Esophagus muscularis mucosa (tissue), 4 donors: ENCODE data around the gene ZNF217. TPM values are rescaled to one million over a fixed set of nuclear protein-coding genes. Genes with fewer than 3 reads are reported as not detected.

Experiments used
- DNase-seq: peaks from one replicate; pipeline ENCODE4 v3.0.0-alpha.2; 2017; ENCODE audit errors: extremely low spot score
- H3K27ac ChIP-seq, 4 donors: fragments of 200-600 bp; sonication (generic); replicated peaks in 1 of 4; 1 replicate in 3 of 4; 2 replicates in 1 of 4; pipeline ENCODE4 v1.5.1; 2016 to 2019; ENCODE audit warnings: mild to moderate bottlenecking in 1 of 4
- H3K27me3 ChIP-seq, 4 donors: fragments of 200-600 bp; sonication (generic); one replicate each; pipeline versions ENCODE4 v1.5.1 to v1.6.0; 2016 to 2019
- H3K36me3 ChIP-seq, 4 donors: fragments of 200-600 bp; sonication (generic); one replicate each; pipeline ENCODE4 v1.5.1; 2016 to 2019
- H3K4me1 ChIP-seq, 4 donors: fragments of 200-600 bp; sonication (generic); one replicate each; pipeline ENCODE4 v1.5.1; 2016 to 2019
- H3K4me3 ChIP-seq, 4 donors: fragments of 200-600 bp; sonication (generic); 1 replicate in 2 of 4; 2 replicates in 2 of 4; pipeline ENCODE4 v1.5.1; 2016 to 2019; ENCODE audit warnings: mild to moderate bottlenecking in 4 of 4, moderate library complexity in 1 of 4
- H3K9me3 ChIP-seq, 4 donors: fragments of 200-600 bp; sonication (generic); 1 replicate in 3 of 4; 2 replicates in 1 of 4; pipeline ENCODE4 v1.5.1; 2016 to 2019
- EP300 ChIP-seq: sonication (generic); formaldehyde crosslinking; IDR thresholded peaks from one replicate; pipeline ENCODE4 v1.6.1; 2017; ENCODE audit warnings: antibody characterized with exemption
- POLR2A ChIP-seq: fragments of 450-650 bp; IDR thresholded peaks from one replicate; pipeline ENCODE4 v1.6.1; 2017; ENCODE audit warnings: antibody characterized with exemption, moderate library complexity, mild to moderate bottlenecking, low read depth
- POLR2AphosphoS5 ChIP-seq, 2 donors: sonication (generic); formaldehyde crosslinking; IDR thresholded peaks; one replicate each; pipeline ENCODE4 v1.6.1; 2017; ENCODE audit warnings: antibody characterized with exemption in 2 of 2
- WGBS: methylation state at CpG from one replicate; pipeline ENCODE4 v1.1.5; 2018; 5-methylcytosine and 5-hydroxymethylcytosine counted together
- intact Hi-C: fragments of 100-400 bp; cut with DNase I; formaldehyde crosslinking; loops from one replicate; pipeline ENCODE4 v1.15.1; 2023
- total RNA-seq, 4 donors: library from RNA; depleted of rRNA; stranded (reverse); fragments of >200 nt; gene quantifications; one replicate each; pipeline versions ENCODE4 v1.1.0 to v1.2.1, GENCODE V29; 2016
- TF ChIP-seq, protein P1 (sequence below), 3 experiments: fragments of 200-600 bp in 2 of 3; fragments of 450-650 bp in 1 of 3; sonication (generic) in 2 of 3; IDR thresholded peaks; one replicate each; pipeline ENCODE4 v1.5.1; 2017 to 2019; ENCODE audit warnings: antibody characterized with exemption in 3 of 3, mild to moderate bottlenecking in 2 of 3, moderate library complexity in 1 of 3

Gene ZNF217
- total RNA-seq, 4 donors from 2014 or later = 15.4 to 27.3 (median 18.6) TPM

DNA sequence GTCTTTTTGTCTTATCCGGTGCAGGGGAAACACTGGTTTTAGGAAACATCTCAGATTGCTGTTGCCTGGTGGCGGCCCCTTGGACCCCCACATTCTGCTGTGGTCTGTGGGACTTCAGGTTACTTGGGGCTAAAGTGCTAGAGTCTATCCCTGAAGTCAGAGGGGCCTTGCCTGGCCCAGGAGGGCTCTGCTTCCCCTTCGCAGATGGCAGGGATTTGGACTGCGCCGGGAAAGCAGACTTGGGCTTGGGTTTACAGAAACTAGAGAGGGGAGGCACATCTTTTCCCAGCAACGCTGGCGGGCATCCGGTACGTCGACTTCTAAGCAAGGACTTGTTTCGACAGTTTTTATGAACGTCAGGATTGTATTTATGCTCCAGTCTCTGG is 17.5 kb downstream of the ZNF217 start:
- Histone ChIP-seq H3K9me3 (no peaks in the 10 kb centered on the region), H3K36me3 (peaks cover 31 to 71% (median 61%) of the 10 kb centered on the region in 4 donors), H3K27ac (no peak overlapping the region), H3K4me1 (peaks cover 29 to 35% (median 32%) of the 10 kb centered on the region in 4 donors), H3K27me3 (no peaks in the 10 kb centered on the region), H3K4me3 (no peak overlapping the region)
- no peak for DNase-seq
- WGBS = 92% methylated on average over 10 of the region's 12 CpGs
- intact Hi-C loops = loop anchor here (2.0 to 5.0 kb wide), 3 partner anchors 196 to 366 kb away; no protein-coding TSS in a partner anchor
- no peak for TF ChIP-seq POLR2AphosphoS5 (IDR thresholded peaks at IDR 0.05)
- no peak for TF ChIP-seq EP300
- TF ChIP-seq, protein P1, sequence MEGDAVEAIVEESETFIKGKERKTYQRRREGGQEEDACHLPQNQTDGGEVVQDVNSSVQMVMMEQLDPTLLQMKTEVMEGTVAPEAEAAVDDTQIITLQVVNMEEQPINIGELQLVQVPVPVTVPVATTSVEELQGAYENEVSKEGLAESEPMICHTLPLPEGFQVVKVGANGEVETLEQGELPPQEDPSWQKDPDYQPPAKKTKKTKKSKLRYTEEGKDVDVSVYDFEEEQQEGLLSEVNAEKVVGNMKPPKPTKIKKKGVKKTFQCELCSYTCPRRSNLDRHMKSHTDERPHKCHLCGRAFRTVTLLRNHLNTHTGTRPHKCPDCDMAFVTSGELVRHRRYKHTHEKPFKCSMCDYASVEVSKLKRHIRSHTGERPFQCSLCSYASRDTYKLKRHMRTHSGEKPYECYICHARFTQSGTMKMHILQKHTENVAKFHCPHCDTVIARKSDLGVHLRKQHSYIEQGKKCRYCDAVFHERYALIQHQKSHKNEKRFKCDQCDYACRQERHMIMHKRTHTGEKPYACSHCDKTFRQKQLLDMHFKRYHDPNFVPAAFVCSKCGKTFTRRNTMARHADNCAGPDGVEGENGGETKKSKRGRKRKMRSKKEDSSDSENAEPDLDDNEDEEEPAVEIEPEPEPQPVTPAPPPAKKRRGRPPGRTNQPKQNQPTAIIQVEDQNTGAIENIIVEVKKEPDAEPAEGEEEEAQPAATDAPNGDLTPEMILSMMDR (IDR thresholded peaks at IDR 0.05) = no peak
- no peak for TF ChIP-seq POLR2A

DNA sequence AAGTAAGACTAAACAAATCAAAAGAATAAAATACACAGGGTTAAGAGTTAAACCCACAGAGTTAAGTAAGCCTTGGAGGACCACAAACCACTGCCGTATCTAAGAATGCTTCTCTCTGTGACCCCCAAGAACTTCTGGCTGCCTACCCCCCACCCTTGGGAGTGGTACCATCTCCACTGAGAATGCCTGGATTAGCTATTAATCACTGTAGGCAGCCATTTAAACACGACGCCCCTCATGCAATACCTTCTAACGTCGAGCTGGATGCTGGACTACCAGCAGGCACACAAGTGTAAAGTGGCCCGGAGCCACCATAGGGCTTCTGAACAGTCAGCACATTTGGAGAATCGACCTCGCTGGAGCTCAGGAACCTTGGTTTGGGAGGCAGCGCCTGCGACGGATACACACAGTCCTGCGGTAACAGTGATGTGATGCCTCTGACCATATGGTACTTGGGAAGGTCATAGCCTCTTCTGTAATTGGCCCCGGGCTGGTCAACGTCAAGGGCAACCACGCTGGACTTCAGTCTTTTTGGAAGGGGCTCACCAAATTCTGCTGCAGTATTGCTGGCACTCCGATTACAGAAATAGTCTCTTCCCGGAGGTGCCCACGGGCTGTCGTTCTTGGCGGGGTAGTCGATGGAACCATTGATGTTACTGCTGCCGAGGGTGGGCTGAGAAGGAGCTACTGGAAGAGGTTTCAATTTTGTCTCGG is 18.0 kb downstream of the ZNF217 start:
- Histone ChIP-seq H3K4me3 (no peak overlapping the region), H3K4me1 (peaks cover 23 to 32% (median 27%) of the 10 kb centered on the region in 4 donors), H3K36me3 (peaks cover 34 to 72% (median 63%) of the 10 kb centered on the region in 4 donors), H3K9me3 (no peaks in the 10 kb centered on the region), H3K27ac (no peak overlapping the region), H3K27me3 (no peaks in the 10 kb centered on the region)
- WGBS = 82% methylated on average over 15 of the region's 23 CpGs
- DNase-seq = no peak
- intact Hi-C loops = loop anchor here (2.0 to 5.0 kb wide), 3 partner anchors 197 to 367 kb away; no protein-coding TSS in a partner anchor
- TF ChIP-seq POLR2A = no peak

DNA sequence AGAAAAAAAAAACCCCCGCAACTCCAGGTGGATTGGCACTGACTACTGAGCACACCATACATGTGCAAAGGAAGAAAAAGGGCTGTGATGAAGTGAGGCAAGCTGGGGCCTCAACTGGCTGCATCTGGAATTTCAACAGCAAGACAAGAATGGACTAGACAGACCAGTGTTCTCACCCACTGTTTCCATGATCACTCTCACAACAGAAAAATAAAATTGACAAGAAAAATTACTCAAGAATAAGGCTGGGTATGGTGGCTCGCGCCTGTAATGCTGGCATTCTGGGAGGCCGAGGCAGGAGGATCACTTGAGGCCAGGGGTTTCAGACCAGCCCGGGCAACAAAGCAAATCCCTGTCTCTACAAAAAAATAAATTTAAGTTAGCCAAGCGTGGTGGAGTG is 18.8 kb downstream of the ZNF217 start:
- peaks cover 15 to 27% (median 19%) of the 10 kb centered on the region in 4 donors for H3K4me1 ChIP-seq
- no peaks in the 10 kb centered on the region for H3K27me3 ChIP-seq
- no peak overlapping the region for H3K27ac ChIP-seq
- 88% methylated on average over 6 of the region's 6 CpGs for WGBS
- H3K9me3 ChIP-seq = no peaks in the 10 kb centered on the region
- DNase-seq = no peak
- peaks cover 43 to 80% (median 71%) of the 10 kb centered on the region in 4 donors for H3K36me3 ChIP-seq
- TF ChIP-seq, protein P1 (IDR thresholded peaks at IDR 0.05) = no peak
- TF ChIP-seq POLR2A (no peak), EP300 (no peak), POLR2AphosphoS5 (IDR thresholded peaks at IDR 0.05) (no peak)
- H3K4me3 ChIP-seq = no peak overlapping the region
- intact Hi-C loops = loop anchor here (5.0 kb wide), 2 partner anchors 197 to 367 kb away; no protein-coding TSS in a partner anchor

DNA sequence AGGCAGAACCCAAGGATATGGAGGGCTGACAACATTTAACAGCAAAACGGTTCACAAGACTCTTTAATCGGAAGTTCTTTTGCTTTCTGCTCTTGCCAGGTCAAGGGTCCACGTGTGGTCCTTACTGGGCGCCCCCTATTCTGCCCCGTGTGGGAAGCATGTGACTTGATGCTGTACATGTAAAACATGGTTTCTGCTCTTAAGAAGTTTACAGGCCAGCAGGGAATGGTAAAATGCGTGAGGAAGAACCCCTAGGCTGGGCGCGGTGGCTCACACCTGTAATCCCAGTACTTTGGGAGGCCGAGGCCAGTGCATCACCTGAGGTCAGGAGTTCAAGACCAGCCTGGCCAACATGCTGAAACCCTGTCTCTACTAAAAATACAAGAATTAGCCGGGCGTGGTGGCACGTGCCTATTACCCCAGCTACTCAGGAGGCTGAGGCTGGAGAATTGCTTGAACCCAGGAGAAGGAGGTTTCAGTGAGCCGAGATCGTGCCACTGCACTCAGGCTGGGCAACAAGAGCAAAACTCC is 19.3 kb downstream of the ZNF217 start:
- Histone ChIP-seq H3K9me3 (no peaks in the 10 kb centered on the region), H3K4me3 (no peak overlapping the region), H3K27me3 (no peaks in the 10 kb centered on the region), H3K4me1 (peaks cover 10 to 22% (median 14%) of the 10 kb centered on the region in 4 donors), H3K36me3 (peaks cover 44 to 85% (median 76%) of the 10 kb centered on the region in 4 donors), H3K27ac (no peak overlapping the region)
- intact Hi-C loops = no loop called here
- TF ChIP-seq POLR2AphosphoS5 (IDR thresholded peaks at IDR 0.05) (no peak), EP300 (no peak), POLR2A (no peak)
- TF ChIP-seq, protein P1 (IDR thresholded peaks at IDR 0.05) = no peak
- 97% methylated on average over 14 of the region's 14 CpGs for WGBS
- DNase-seq = no peak

DNA sequence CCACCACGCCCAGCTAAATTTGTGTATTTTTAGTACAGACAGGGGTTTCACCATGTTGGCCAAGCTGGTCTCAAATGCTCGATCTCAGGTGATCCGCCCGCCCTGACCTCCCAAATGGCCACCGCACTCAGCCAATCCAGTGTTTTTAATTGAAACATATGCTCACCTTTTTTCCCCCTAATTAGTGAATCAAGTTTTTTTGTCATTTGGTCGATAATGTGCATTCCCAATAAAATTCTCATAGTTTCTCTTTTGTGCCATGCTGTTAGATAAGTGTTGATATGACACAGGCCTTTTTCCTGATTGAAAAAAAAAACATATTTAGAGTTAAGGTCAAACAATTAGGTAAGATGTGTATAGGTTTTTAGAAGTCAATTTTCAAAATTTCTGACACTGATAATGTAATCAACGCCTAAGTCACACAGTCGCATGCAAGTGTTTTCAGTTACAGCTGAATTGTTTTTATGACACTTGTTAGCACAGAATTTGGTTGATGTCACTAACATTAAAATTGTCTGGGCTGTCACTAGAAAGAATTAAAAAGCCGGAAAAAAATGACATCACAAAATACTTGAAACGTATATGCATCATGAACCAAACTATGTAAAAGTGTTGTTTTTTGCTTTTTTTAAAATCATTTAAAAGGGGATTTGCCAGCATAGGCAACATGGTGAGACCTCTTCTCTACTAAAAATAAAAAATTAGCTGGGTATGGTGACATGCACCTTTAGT is 21.9 kb downstream of the ZNF217 start:
- 95% methylated on average over 10 of the region's 10 CpGs for WGBS
- H3K36me3 ChIP-seq = peaks cover 39 to 94% (median 84%) of the 10 kb centered on the region in 4 donors
- no peak overlapping the region for H3K4me3 ChIP-seq
- TF ChIP-seq POLR2AphosphoS5 (IDR thresholded peaks at IDR 0.05) (no peak), POLR2A (no peak), EP300 (no peak)
- TF ChIP-seq, protein P1 (IDR thresholded peaks at IDR 0.05) = no peak
- no peak overlapping the region for H3K27ac ChIP-seq
- H3K27me3 ChIP-seq = no peaks in the 10 kb centered on the region
- H3K9me3 ChIP-seq = no peaks in the 10 kb centered on the region
- no peak for DNase-seq
- intact Hi-C loops = no loop called here
- peaks cover 0 to 5% (median 2%) of the 10 kb centered on the region in 4 donors for H3K4me1 ChIP-seq
